A673 (cell line): ENCODE results near the gene MRPS22. TPM values are rescaled to one million over a fixed set of nuclear protein-coding genes. Genes with fewer than 3 reads are reported as not detected.

Experiments
- BruUV-seq: library from RNA; stranded (reverse); fragments of 400-500 nt; replicated peaks from 2 replicates; lab custom pipeline; 2021; lab: Mats Ljungman, UMichigan
- CTCF ChIA-PET: fragments of 300-600 bp; sonication (Branson Sonifier 250); formaldehyde crosslinking; loops from one replicate; lab custom pipeline; 2022; ENCODE audit warnings: antibody characterized with exemption; lab: Charles Lee
- POLR2A ChIA-PET: fragments of 300-600 bp; sonication (Branson Sonifier 250); formaldehyde crosslinking; loops from one replicate; lab custom pipeline; 2022; ENCODE audit warnings: antibody characterized with exemption; ENCODE audit not compliant: low non-redundant PET; lab: Charles Lee
- DNase-seq: peaks from one replicate; pipeline ENCODE4 v3.0.0-alpha.2; 2015; ENCODE audit warnings: low spot score
- H3K27ac ChIP-seq: fragments of 200-600 bp; sonication (generic); 2 replicates; pipeline ENCODE4 v1.5.1; 2016; ENCODE audit warnings: mixed run types, low read depth, mild to moderate bottlenecking, mixed read lengths, antibody characterized with exemption, low read length; ENCODE audit not compliant: poor library complexity, severe bottlenecking
- H3K27me3 ChIP-seq: fragments of 200-600 bp; sonication (generic); replicated peaks from 2 replicates; pipeline ENCODE4 v1.6.1; 2017; ENCODE audit warnings: mixed run types, low read depth, mild to moderate bottlenecking, mixed read lengths, antibody characterized with exemption, low read length; ENCODE audit not compliant: insufficient read depth, poor library complexity
- H3K36me3 ChIP-seq: fragments of 200-600 bp; sonication (generic); 2 replicates; pipeline ENCODE4 v1.6.1; 2016; ENCODE audit warnings: mixed run types, mild to moderate bottlenecking, mixed read lengths, antibody characterized with exemption, low read length; ENCODE audit not compliant: insufficient read depth, poor library complexity, severe bottlenecking
- H3K4me1 ChIP-seq: fragments of 200-600 bp; sonication (generic); 2 replicates; pipeline ENCODE4 v1.6.1; 2017; ENCODE audit warnings: mixed run types, mild to moderate bottlenecking, mixed read lengths, antibody characterized with exemption, low read length; ENCODE audit not compliant: insufficient read depth, poor library complexity, severe bottlenecking
- H3K4me3 ChIP-seq: fragments of 200-600 bp; sonication (generic); 2 replicates; pipeline ENCODE4 v1.5.1; 2016; ENCODE audit warnings: low read depth, mixed run types, mild to moderate bottlenecking, mixed read lengths, low read length; ENCODE audit not compliant: poor library complexity, severe bottlenecking
- H3K9me3 ChIP-seq: fragments of 200-600 bp; sonication (generic); 2 replicates; pipeline ENCODE4 v1.6.1; 2016; ENCODE audit warnings: mixed run types, low read depth, mild to moderate bottlenecking, mixed read lengths, antibody characterized with exemption, low read length; ENCODE audit not compliant: poor library complexity, severe bottlenecking
- EZH2 ChIP-seq: fragments of 200-600 bp; sonication (generic); IDR thresholded peaks from 2 replicates; pipeline ENCODE4 v1.6.1; 2017; ENCODE audit warnings: borderline replicate concordance, low read depth, mild to moderate bottlenecking, mixed read lengths, antibody characterized with exemption, low read length; ENCODE audit not compliant: poor library complexity, severe bottlenecking
- intact Hi-C: fragments of 100-400 bp; cut with micrococcal nuclease; formaldehyde crosslinking; loops from one replicate; pipeline ENCODE4 v1.10.0; 2022; ENCODE audit not compliant: unreplicated experiment
- total RNA-seq: library from RNA; stranded (reverse); gene quantifications from 2 replicates; pipeline ENCODE4 v1.2.3, GENCODE V29; 2021
- TF ChIP-seq, protein P1 (sequence below): fragments of 300-800, 200-600 bp; sonication (generic); conservative IDR thresholded peaks from 2 replicates; pipeline ENCODE4 v1.5.1; 2017; ENCODE audit warnings: low read depth, mild to moderate bottlenecking, antibody characterized with exemption, low read length, moderate library complexity, mixed read lengths

MRPS22 gene
- total RNA-seq, 1 experiment from 2014 or later = 61.9 TPM

DNA sequence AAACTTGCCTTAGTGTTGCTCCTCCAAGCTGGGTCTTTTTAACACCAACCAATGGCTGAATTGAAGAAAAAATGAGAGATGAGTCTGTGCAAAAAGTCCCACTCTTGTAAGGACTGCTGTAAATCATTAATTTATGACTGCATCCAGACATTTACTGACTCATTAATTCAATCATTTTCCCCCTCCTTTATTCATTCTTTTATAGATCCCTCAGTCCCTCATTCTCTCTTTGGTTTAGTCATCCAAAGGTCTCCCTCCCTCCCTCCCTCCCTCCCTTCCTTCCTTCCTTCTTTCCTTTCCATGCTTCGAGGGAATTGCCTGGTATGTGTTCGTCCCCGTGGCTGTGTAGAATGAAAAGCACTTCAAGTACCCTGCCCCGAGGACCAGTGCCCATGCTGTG, 35.3 kb upstream of the MRPS22 start:
- POLR2A ChIA-PET = no interaction called here
- no TSS peak for BruUV-seq
- H3K27me3 ChIP-seq = no peaks in the 10 kb centered on the region
- H3K9me3 ChIP-seq = no peaks in the 10 kb centered on the region
- CTCF ChIA-PET = interaction anchor here (1.1 kb wide), 1 partner anchor 197 kb away, joined by 3 read pairs; no protein-coding TSS in a partner anchor
- no peak overlapping the region for H3K27ac ChIP-seq
- TF ChIP-seq, protein P1, sequence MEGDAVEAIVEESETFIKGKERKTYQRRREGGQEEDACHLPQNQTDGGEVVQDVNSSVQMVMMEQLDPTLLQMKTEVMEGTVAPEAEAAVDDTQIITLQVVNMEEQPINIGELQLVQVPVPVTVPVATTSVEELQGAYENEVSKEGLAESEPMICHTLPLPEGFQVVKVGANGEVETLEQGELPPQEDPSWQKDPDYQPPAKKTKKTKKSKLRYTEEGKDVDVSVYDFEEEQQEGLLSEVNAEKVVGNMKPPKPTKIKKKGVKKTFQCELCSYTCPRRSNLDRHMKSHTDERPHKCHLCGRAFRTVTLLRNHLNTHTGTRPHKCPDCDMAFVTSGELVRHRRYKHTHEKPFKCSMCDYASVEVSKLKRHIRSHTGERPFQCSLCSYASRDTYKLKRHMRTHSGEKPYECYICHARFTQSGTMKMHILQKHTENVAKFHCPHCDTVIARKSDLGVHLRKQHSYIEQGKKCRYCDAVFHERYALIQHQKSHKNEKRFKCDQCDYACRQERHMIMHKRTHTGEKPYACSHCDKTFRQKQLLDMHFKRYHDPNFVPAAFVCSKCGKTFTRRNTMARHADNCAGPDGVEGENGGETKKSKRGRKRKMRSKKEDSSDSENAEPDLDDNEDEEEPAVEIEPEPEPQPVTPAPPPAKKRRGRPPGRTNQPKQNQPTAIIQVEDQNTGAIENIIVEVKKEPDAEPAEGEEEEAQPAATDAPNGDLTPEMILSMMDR = no peak
- no peak for TF ChIP-seq EZH2
- intact Hi-C loops = no loop called here
- no peak for DNase-seq
- no peaks in the 10 kb centered on the region for H3K4me1 ChIP-seq
- H3K36me3 ChIP-seq = no peaks in the 10 kb centered on the region
- H3K4me3 ChIP-seq = no peak overlapping the region

GRCh38 chr3:139309061-139309591, 34.7 kb upstream of the MRPS22 start:
- ChIA-PET CTCF (interaction anchor here (1.1 kb wide), 1 partner anchor 197 kb away, joined by 3 read pairs; no protein-coding TSS in a partner anchor), POLR2A (no interaction called here)
- Histone ChIP-seq H3K4me1 (no peaks in the 10 kb centered on the region), H3K4me3 (no peak overlapping the region), H3K27me3 (no peaks in the 10 kb centered on the region), H3K9me3 (no peaks in the 10 kb centered on the region), H3K27ac (no peak overlapping the region), H3K36me3 (no peaks in the 10 kb centered on the region)
- no TSS peak for BruUV-seq
- DNase-seq = no peak
- TF ChIP-seq EZH2 = no peak
- TF ChIP-seq, protein P1 = no peak
- intact Hi-C loops = no loop called here

GRCh38 chr3:139309880-139310279, 33.9 kb upstream of the MRPS22 start:
- H3K9me3 ChIP-seq = no peaks in the 10 kb centered on the region
- no peaks in the 10 kb centered on the region for H3K27me3 ChIP-seq
- TF ChIP-seq, protein P1 = no peak
- TF ChIP-seq EZH2 = no peak
- H3K4me3 ChIP-seq = no peak overlapping the region
- H3K27ac ChIP-seq = no peak overlapping the region
- H3K4me1 ChIP-seq = no peaks in the 10 kb centered on the region
- ChIA-PET POLR2A (no interaction called here), CTCF (no interaction called here)
- H3K36me3 ChIP-seq = no peaks in the 10 kb centered on the region
- intact Hi-C loops = no loop called here
- no TSS peak for BruUV-seq
- DNase-seq = no peak
